ENCODE measurements around the gene IDH3B.

- TF ChIP-seq CTCF (IDR thresholded peaks at IDR 0.05; ENCODE audit: low read length) (no peak), EZH2 (IDR thresholded peaks at IDR 0.05; ENCODE audit: borderline replicate concordance, low read length) (no peak)
These were observed 23.1 kb downstream of the IDH3B start for GRCh38 chr20:2640899-2641298.

All from OCI-LY1 (cell line).